NCI-H2196 (cell line): ENCODE results near the gene PGAP3.

Source experiments
- DNase-seq: peaks from one replicate; lab custom pipeline; 2025; ENCODE audit not compliant: unreplicated experiment; lab: John Stamatoyannopoulos, UW

Gene PGAP3

DNA sequence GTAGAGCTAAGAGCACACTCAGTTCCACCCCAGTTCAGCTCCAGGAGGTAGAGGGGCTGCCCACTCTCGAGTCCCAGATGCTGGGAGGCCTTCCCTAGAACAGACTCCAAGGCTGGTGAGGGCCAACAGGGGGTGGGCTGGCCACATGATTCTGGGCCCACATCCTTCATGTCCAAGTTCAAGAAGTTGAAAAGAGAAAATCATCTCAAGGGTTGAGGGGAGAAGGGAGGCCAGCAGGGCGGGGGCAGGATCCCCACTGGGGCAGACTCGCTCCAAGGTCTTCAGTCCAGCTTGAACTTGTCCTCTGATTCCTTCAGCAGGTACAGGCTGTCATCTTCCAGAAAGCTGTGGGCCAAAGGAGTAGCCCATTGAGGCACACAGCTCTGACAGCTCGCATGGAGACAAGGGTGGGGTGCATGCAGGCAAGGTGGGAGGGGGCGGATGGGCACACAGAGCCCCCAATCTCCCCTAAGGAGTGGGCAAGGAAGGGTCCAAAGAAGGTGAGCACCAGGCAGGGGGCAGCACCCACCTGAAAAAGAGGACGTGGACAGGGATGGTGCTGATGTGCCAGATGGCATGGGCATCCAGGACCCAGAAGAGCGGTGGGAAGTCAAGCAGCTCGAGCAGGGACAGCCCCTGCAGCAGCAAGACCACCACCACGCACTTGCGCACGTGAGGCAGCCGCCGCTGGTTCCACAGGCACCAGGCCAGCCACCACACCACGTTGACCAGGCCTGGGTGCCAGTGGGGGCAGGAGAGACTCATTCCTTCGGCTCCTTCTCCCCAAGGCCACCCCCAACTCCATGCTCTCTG, 15.1 kb downstream of the PGAP3 start:
- no peak for DNase-seq

DNA sequence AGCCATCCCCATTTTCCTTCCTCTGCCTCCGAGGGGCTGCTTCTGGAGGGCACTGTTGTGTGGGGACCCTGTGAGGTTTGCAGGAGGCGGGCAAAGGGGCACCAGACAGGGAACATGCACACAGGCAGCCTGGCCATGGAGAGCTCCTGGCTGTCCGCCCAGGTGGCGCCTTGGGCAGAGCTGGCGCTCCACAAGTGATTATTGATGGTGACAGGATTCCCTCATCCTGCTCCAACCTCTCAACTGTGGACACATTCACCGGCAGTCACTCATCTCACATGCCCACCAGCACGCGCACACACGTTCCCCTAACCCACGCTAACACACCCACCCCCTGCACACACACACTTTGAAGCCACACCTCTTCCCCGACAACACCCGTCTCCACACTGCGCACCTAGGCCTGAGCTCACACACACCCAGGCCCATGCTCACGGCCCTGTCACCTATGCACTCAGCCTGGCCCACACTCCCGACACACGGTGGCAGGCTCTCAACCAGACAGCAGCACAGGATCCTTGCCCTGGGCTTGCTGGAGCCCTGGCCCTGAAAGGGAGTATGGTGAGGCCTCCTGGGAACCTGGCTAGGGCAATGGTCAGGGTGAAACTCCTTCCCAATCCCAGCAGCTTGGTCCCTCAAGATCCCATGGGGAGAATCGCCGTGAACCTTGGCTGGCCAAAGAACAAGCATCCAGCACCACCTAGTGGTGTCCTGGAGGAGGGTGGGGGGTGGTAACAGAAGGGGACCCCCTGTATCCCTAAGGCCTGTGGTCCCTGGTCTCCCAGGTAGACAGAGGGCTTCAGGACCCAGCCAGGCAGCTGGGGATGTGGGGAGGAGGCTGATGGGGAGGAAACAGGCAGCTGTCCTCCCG, 16.0 kb downstream of the PGAP3 start:
- no peak for DNase-seq

DNA sequence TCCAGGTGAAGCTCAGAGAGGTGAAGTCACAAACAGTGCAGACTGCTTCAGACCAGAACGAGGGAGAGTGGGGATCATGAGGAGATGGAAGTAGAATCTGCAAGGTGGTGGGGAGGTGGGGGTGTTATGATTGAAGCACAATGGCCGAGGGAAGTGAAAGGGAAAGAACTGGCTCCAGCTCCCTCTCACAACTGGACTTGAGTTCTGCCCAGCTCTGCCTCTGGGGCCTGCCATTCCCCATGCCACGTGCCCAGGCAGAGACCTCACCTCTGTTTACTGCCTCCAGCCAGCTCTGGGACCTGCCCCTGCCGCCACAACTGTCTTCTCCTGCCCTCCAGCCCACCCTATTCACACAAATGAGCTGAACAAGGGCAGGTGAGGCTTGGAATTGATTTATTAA, 17.1 kb downstream of the PGAP3 start:
- no peak for DNase-seq

DNA sequence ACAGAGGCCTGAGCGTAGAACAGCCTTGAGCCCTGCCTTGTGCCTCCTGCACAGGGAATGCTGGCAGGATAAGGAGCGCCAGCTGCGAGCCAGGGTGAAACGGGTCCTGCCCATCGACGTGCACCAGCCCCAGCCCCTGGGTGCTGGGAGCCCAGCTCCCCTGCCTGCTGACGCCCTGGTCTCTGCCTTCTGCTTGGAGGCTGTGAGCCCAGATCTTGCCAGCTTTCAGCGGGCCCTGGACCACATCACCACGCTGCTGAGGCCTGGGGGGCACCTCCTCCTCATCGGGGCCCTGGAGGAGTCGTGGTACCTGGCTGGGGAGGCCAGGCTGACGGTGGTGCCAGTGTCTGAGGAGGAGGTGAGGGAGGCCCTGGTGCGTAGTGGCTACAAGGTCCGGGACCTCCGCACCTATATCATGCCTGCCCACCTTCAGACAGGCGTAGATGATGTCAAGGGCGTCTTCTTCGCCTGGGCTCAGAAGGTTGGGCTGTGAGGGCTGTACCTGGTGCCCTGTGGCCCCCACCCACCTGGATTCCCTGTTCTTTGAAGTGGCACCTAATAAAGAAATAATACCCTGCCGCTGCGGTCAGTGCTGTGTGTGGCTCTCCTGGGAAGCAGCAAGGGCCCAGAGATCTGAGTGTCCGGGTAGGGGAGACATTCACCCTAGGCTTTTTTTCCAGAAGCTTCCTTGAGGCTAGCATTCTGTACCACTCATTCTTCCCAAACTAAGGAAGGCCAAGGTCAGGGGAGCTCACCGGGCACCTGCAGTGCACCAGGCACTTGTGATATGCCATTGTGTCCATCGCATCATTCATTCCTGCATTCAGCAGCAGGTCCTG, 17.7 kb downstream of the PGAP3 start:
- no peak for DNase-seq

DNA sequence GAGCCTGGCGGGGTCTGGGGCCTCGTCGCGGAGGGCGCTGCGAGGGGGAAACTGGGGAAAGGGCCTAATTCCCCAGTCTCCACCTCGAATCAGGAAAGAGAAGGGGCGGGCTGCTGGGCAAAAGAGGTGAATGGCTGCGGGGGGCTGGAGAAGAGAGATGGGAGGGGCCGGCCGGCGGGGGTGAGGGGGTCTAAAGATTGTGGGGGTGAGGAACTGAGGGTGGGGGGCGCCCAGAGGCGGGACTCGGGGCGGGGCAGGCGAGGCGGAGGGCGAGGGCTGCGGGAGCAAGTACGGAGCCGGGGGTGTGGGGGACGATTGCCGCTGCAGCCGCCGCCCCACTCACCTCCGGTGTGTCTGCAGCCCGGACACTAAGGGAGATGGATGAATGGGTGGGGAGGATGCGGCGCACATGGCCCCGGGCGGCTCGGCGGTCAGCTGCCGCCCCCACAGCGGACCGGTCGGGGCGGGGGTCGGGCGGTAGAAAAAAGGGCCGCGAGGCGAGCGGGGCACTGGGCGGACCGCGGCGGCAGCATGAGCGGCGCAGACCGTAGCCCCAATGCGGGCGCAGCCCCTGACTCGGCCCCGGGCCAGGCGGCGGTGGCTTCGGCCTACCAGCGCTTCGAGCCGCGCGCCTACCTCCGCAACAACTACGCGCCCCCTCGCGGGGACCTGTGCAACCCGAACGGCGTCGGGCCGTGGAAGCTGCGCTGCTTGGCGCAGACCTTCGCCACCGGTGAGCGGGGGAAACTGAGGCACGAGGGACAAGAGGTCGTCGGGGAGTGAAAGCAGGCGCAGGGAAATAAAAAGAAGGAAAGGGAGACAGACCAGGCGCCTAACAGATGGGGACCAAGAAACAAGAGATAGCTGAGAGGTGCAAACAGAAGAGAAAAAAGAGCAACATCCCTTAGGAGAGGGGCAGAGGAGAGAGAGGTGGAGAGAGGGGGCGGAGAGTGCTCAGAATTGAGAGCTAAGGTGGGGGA, 19.6 kb downstream of the PGAP3 start, which contains the start of gene PNMT:
Gene PNMT, plus strand, starts transcription at position 509 of the 980 bp plus-strand sequence. Its CDS starts 23 bp downstream, at position 532.
- DNase-seq, result no peak

DNA sequence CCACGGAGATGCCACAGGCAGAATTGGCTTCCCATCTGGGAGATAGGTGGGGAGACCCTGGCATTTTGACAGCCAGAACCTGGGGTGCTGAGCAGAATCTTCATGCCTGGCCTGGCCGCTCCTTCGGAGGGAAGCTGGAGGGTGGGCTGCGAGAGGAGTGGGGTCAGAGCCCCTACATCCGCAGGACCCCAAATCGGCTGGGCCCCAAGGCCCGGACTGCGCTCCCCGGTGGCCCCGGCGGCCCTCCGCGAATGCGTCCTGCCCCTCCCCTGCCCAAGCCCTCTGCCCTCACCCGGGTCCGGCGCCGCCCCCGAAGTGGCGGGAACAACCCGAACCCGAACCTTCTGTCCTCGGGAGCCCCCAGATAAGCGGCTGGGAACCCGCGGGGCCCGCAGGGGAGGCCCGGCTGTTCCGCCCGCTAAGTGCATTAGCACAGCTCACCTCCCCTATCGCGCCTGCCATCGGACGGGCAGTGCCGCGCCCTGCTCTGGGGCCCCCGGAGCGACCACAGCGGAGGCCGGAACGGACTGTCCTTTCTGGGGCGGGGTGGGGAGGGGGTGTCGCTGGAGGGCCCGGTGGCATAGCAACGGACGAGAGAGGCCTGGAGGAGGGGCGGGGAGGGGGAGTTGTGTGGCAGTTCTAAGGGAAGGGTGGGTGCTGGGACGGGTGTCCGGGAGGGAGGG, 20.5 kb downstream of the PGAP3 start:
- DNase-seq, result no peak

DNA sequence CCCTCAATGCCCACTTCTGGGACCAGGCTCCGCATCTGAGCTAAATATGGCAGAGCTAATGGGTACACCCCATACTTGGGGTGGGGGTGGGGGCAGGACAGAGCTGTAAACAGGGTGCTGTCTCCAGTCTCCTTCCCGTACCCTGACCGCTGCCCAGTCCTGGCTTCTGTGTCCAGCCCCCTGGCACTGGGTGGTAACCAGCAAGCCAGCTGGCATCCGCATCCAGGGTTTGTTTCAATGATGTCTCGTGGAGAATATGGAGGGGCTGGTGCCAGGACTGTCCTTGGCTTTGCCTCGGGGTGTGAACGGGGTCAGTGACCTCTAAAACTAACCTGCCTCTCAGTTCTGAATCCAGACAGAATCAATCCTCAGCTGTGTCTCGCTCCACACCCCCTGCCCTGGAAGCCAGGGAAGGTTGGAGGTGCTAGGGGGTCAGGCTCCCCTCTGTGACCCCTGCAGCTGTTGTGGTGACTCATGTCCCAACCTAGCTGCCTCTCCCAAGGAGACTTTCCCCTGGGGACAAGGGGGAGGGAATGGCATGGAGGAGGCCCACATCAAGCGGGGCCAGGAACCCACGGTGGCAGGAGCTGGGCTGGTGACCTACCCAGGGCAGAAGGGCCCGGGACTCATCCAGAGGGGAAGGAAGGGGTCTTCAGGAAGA, 21.1 kb downstream of the PGAP3 start:
- no peak for DNase-seq

DNA sequence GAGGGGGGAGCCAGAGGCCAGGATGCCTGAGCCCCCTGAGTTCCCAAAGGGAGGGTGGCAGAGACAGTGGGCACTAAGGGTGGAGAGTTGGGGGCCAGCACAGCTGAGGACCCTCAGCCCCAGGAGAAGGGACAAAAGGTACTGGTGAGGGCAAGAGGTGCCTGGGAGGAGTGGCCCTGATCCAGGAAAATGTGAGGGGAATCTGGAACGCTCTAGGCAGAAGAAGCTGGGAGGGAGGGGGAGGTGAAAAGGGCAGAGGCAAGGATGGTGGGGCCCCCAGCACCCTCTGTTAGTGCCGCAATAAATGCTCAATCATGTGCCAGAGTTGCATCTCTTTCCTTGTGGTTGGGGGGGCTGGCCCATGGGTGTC, 21.6 kb downstream of the PGAP3 start:
- DNase-seq, result no peak

DNA sequence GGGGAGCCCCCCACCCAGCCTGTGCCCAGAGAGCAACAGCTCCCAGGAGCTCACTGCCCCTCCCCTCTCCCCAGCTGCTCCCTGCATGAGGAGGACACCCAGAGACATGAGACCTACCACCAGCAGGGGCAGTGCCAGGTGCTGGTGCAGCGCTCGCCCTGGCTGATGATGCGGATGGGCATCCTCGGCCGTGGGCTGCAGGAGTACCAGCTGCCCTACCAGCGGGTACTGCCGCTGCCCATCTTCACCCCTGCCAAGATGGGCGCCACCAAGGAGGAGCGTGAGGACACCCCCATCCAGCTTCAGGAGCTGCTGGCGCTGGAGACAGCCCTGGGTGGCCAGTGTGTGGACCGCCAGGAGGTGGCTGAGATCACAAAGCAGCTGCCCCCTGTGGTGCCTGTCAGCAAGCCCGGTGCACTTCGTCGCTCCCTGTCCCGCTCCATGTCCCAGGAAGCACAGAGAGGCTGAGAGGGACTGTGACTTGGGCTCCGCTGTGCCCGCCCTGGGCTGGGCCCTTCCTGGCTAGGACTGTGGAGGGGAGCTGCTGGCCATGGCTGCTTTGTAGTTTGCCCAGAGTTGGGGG, 22.1 kb downstream of the PGAP3 start:
- DNase-seq, result no peak

DNA sequence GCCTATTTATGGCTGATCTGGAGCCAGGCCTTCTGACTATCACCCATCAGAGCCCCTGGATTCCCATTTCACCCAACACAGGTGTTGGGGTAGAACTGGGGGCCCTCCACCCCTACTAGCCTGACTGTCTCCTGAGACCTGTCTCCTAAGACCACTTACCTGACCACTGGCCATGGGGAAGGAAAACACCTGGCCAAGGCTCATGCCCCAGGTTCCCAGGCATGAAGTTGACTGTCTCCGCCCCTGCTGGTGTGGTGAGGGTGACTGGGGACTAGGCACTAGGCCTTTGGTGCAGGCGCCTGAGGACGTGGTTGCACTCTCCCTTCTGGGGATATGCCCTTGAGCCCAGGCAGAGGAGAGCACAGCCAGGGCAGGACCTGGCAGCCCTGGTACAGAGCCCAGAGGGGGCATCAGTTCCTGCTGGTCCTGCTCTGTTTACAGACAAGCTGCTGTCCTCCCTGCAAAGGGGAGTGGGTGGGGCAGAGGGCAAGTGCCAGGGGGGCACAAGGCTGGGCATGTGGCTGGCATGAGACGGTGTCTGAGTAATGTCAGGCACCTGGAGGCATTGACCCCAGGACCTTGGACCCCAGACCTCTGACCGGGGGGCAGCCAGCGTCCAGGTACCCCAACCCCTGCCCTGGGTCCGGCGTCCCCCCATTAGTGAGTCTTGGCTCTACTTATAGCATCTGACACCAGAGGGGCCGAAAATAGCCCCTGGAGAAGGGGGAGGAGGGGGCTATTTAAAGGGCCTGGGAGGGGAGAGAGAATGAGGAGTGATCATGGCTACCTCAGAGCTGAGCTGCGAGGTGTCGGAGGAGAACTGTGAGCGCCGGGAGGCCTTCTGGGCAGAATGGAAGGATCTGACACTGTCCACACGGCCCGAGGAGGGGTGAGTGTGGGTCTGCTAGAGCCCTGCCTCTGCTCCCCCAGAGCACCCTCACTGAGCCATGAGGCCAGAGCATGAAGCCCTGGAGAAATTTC, 23.0 kb downstream of the PGAP3 start, which contains the start of gene TCAP:
Gene TCAP, plus strand, starts transcription at position 769 of the 981 bp plus-strand sequence. Its CDS starts 11 bp downstream, at position 780.
- DNase-seq, result no peak

DNA sequence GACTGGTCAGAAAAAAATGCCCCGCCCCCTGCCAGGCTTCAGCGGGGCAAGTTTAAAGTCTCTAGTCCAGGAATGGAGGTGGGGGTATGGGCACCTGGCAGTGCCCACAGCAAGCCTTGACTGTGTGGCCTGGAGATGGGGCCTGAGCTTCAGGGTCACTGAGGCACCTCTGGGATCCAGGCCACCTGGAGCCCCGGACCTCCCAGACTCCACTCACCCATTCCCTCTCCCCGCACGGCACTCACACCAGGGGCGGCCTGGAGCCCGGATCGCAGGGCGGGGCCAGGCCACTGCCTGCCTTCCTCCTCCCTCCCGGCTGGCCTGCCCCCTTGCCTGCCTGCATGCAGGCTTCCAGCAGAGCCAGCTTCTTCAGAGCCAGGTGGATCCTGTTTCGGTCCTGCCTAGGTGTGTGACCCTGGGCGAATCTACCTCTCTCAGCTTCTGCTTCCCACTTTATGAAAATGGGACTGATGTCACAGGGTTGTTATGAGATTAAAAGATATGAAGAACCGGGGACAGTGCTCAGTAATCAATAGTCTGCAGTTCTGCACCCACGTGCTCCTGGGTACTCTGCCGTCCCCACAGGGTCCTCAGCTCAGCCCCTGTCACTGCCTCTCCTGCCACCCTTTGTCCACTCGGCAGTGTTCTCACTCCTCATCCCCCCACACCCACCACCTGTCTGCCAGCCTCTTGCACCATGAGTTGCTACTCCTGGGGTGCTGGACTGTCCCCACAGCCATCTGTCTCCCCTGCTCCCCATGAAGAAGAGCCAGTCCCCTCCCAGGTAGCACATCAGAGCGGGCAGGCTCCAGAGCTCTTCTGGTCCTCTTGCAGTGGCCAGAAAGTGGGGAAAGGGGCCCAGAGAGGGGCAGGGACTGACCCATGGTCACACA, 23.9 kb downstream of the PGAP3 start:
- no peak for DNase-seq

DNA sequence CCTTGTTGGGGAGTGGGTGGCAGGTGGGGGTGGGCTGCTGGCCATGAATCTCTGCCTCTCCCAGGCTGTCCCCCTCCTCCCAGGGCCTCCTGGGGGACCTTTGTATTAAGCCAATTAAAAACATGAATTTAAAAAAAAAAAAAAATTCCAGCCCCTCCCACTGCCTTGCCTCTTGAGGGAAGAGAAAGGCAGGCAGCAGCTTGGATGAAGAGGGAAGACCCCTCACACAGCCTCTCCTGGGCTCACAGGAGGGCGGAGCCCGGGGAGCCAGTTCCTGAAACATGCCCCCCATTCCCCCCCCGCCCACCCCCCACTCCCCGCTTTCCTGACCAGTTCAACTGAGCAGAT, 24.5 kb downstream of the PGAP3 start:
- DNase-seq, result no peak

DNA sequence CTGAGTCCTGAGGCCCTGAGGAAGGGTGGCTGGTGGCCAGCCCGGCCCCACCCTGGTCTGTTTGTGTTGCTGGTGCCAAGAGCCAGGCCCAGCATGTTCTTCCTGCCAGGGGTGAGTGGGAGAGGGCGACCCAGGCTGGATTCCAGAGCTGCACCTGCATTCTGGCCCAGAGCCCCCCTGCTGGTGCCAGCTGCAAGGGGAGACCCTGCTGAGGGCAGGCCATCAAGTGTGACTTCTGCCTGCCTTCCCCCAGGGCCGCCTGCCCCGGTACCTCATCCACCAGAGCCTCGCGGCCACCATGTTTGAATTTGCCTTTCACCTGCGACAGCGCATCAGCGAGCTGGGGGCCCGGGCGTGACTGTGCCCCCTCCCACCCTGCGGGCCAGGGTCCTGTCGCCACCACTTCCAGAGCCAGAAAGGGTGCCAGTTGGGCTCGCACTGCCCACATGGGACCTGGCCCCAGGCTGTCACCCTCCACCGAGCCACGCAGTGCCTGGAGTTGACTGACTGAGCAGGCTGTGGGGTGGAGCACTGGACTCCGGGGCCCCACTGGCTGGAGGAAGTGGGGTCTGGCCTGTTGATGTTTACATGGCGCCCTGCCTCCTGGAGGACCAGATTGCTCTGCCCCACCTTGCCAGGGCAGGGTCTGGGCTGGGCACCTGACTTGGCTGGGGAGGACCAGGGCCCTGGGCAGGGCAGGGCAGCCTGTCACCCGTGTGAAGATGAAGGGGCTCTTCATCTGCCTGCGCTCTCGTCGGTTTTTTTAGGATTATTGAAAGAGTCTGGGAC, 25.1 kb downstream of the PGAP3 start:
- no peak for DNase-seq

DNA sequence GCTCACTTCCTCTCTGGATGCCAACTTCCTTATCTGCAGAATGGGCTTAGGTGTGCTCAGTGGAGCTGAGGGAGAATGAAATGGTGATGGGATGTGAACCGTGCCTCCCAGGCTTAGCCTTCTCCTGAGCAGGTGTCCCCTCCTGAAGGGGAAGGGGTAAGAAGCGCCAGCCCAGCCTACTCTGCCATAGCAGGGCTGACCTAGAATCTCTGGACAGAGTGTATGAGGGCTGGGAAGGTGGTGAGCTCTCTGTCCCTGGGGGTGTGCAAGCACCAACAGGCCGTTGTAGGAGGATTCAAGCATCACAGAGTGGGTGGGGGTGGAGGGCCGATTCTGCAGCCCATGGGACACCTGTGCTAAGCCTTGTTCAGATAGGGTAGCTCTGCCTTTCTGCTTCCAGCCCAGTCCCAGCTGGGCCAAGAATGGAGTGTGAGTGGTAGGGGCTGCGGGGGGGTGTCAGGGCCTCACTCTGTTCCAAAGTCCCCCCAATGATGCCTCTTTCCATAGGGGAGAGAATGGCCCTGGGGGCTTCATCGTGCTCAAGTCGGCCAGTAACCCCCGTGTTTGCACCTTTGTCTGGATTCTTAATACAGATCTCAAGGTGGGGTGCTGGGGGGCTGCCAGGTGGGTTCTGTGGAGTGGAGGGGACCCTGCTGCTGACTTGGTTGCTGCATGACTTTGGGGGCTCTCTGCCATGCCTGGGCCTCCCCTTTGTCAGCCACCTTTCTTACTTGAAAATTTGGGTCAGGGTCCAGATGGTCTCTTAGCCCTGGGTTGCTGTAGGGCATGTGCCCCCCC, 25.9 kb downstream of the PGAP3 start:
- no peak for DNase-seq
